ENCODE measurements around the gene CREBBP. TPM values are rescaled to one million over a fixed set of nuclear protein-coding genes. Genes with fewer than 3 reads are reported as not detected.

CREBBP gene
- total RNA-seq, 1 experiment from 2014 or later = 79.1 TPM

DNA sequence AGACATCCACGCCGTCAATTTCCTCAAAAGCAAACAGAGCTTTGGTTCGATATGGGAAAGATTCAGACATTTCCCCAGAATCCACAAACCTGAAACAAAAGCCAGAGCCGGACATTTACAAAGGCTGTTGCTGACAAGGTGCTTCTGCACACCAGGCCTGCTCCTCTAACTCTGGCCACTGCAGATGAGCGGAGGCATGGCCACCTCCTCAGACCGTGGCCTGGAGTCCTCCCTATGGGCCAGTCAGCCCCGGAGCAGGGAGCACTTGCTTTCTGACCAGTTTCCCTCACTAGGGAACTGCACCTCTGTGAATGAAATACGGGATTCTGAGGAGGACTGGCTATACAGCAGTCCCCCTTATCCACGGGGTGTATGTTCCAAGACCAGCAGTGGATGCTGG, 140.9 kb downstream of the CREBBP start:
- no peak overlapping the region for H2BK12ac ChIP-seq (ENCODE audit: insufficient read length, low read depth, low read length)
- no peak overlapping the region for H3K23ac ChIP-seq (ENCODE audit: insufficient read length, low read depth, low read length)
- no peak overlapping the region for H3K27ac ChIP-seq (ENCODE audit: insufficient read length, low read depth, low read length)
- H2BK20ac ChIP-seq (ENCODE audit: low read depth, low read length, poor library complexity, severe bottlenecking) = no peak overlapping the region
- H3K36me3 Mint-ChIP-seq (ENCODE audit: insufficient read depth in 1 of 3, low read depth in 3 of 3) = peaks cover 47 to 92% (median 80%) of the 10 kb centered on the region in 3 experiments
- H2AFZ ChIP-seq (ENCODE audit: low read length) = no peak overlapping the region
- no peak overlapping the region for H3K18ac ChIP-seq (ENCODE audit: insufficient read length, low read depth, low read length)
- no peak overlapping the region for H2BK5ac ChIP-seq (ENCODE audit: insufficient read length, low read length)
- no peak overlapping the region for H4K5ac ChIP-seq (ENCODE audit: insufficient read length, low read depth, low read length)
- no peak overlapping the region for H3K56ac ChIP-seq (ENCODE audit: insufficient read length, low read depth, low read length)
- no peak overlapping the region for H3K4me2 ChIP-seq (ENCODE audit: insufficient read depth, insufficient read length, low read length)
- no peak overlapping the region for H3T11ph ChIP-seq (ENCODE audit: low read length)
- no peaks in the 10 kb centered on the region for H3K27me3 ChIP-seq (ENCODE audit: insufficient read depth, low read length)
- H3K4ac ChIP-seq (ENCODE audit: low read depth, low read length) = no peak overlapping the region
- H3K9ac ChIP-seq (ENCODE audit: extremely low read depth, insufficient read length, low read length) = no peak overlapping the region
- H3K79me2 ChIP-seq (ENCODE audit: insufficient read depth, low read length) = no peaks in the 10 kb centered on the region
- no peaks in the 10 kb centered on the region; the same call in 1 of the 2 replicates for H3K27me3 Mint-ChIP-seq (ENCODE audit: low read depth)
- peaks cover 3% of the 10 kb centered on the region for H3K79me1 ChIP-seq (ENCODE audit: insufficient read depth, low read depth, low read length, poor library complexity, severe bottlenecking)
- H4K20me1 ChIP-seq (ENCODE audit: control insufficient read depth, insufficient read depth, insufficient read length) = no peaks in the 10 kb centered on the region
- H3K9me3 ChIP-seq (ENCODE audit: control insufficient read depth, low read depth, low read length) = no peaks in the 10 kb centered on the region
- no peak overlapping the region for H4K91ac ChIP-seq (ENCODE audit: insufficient read length, low read depth, low read length)
- H2AK5ac ChIP-seq (ENCODE audit: insufficient read length, low read length) = no peak overlapping the region
- TF ChIP-seq CTCF (conservative IDR thresholded peaks at IDR 0.05) = no peak
- H3K23me2 ChIP-seq (ENCODE audit: insufficient read length, low read depth, low read length, poor library complexity, severe bottlenecking) = no peaks in the 10 kb centered on the region
- H3K4me1 Mint-ChIP-seq = peaks cover 8 to 11% of the 10 kb centered on the region in 2 experiments
- H2BK15ac ChIP-seq (ENCODE audit: low read depth, low read length) = no peak overlapping the region
- H2BK120ac ChIP-seq (ENCODE audit: low read depth, low read length, poor library complexity, severe bottlenecking) = no peak overlapping the region
- H3K27ac Mint-ChIP-seq = peak overlapping the region in 2 of 3 experiments; percentile 46 to 81; a peak in 2 of 7 replicates
- no peak overlapping the region for H4K8ac ChIP-seq (replicated peaks; ENCODE audit: insufficient read length, low read depth, low read length)
- no peaks in the 10 kb centered on the region; a peak in 1 of 5 replicates for H3K9me3 Mint-ChIP-seq
- H3K14ac ChIP-seq (ENCODE audit: insufficient read depth, low read length) = no peak overlapping the region
- no peaks in the 10 kb centered on the region for H3K4me1 ChIP-seq (ENCODE audit: insufficient read depth, low read length)
- no peak for DNase-seq
- WGBS (ENCODE audit: extremely low coverage, insufficient read length, low lambda C conversion rate) = no CpG with 5 or more reads among the region's 9 CpGs
- H3K4me3 Mint-ChIP-seq = no peak overlapping the region

Data from H9 (cell line).